GM12864 (cell line): ENCODE measurements around the gene FANCD2.
"Not testable (repeated sequence)": the region's sequence is repeated elsewhere in the genome, so short reads cannot be mapped to it uniquely, and the experiment has no call there.

ENCODE experiments used
- DNase-seq: peaks from one replicate; pipeline ENCODE4 v3.0.0-alpha.2; 2011; ENCODE audit warnings: low read depth
- H3K4me3 ChIP-seq: 2 replicates; pipeline ENCODE4 v1.5.1; 2011; ENCODE audit warnings: mild to moderate bottlenecking, low read depth, low read length, control low read depth
- CTCF ChIP-seq: IDR thresholded peaks from 2 replicates; pipeline ENCODE4 v1.5.1; 2011; ENCODE audit warnings: low read depth, mild to moderate bottlenecking, moderate library complexity, low read length, control low read depth, inconsistent platforms; ENCODE audit errors: missing control alignments

Gene FANCD2

GRCh38 chr3:10007126-10007782, 19.0 kb upstream of the FANCD2 start:
- TF ChIP-seq CTCF = no peak
- DNase-seq = no peak

GRCh38 chr3:10008216-10008587, 18.0 kb upstream of the FANCD2 start:
- DNase-seq, H3K4me3 ChIP-seq: not testable (repeated sequence)

More at GRCh38 chr3:10007126-10007782, 19.0 kb upstream of the FANCD2 start:
- no peak overlapping the region for H3K4me3 ChIP-seq

- no peak for DNase-seq
- H3K4me3 ChIP-seq = peak overlapping the region; percentile 54
- no peak for TF ChIP-seq CTCF
Observed at GRCh38 chr3:10008588-10009344, 17.5 kb upstream of the FANCD2 start.

GRCh38 chr3:10010421-10010877, 15.8 kb upstream of the FANCD2 start:
- peak overlapping the region; percentile 64 for H3K4me3 ChIP-seq
- no peak for TF ChIP-seq CTCF
- no peak for DNase-seq

- no peak for TF ChIP-seq CTCF
- peak overlapping the region; percentile 64 for H3K4me3 ChIP-seq
- peak; percentile 50 for DNase-seq
Observed at GRCh38 chr3:10010878-10011465, 15.3 kb upstream of the FANCD2 start.

- H3K4me3 ChIP-seq = no peak overlapping the region
- TF ChIP-seq CTCF = no peak
- no peak for DNase-seq
Observed at GRCh38 chr3:10011631-10012030, 14.6 kb upstream of the FANCD2 start.

GRCh38 chr3:10012106-10012505, 14.1 kb upstream of the FANCD2 start:
- no peak for DNase-seq
- no peak for TF ChIP-seq CTCF
- no peak overlapping the region for H3K4me3 ChIP-seq
